Neutrophil (primary cell): ENCODE data around the gene NCKAP5L.

Experiments used
- H3K27ac ChIP-seq: fragments of 200-600 bp; sonication (generic); 2 replicates; pipeline ENCODE4 v1.5.1; 2016; ENCODE audit warnings: mild to moderate bottlenecking, moderate library complexity
- H3K27me3 ChIP-seq: fragments of 200-600 bp; sonication (generic); 2 replicates; pipeline ENCODE4 v1.6.0; 2016; ENCODE audit warnings: mild to moderate bottlenecking
- H3K36me3 ChIP-seq: fragments of 200-600 bp; sonication (generic); 2 replicates; pipeline ENCODE4 v1.5.1; 2017
- H3K4me1 ChIP-seq, 2 experiments: fragments of 200-600 bp in 1 of 2; sonication (generic) in 1 of 2; 1 replicate in 1 of 2; 2 replicates in 1 of 2; pipeline versions ENCODE4 v1.5.1 to v1.6.1; 2013 to 2016; ENCODE audit warnings: low read depth in 1 of 2, low read length in 1 of 2, mild to moderate bottlenecking in 1 of 2, moderate library complexity in 1 of 2; ENCODE audit not compliant: control insufficient read depth in 1 of 2, insufficient read depth in 1 of 2
- H3K4me3 ChIP-seq, 2 experiments: fragments of 200-600 bp in 1 of 2; sonication (generic) in 1 of 2; 1 replicate in 1 of 2; 2 replicates in 1 of 2; pipeline ENCODE4 v1.5.1; 2013 to 2016; ENCODE audit warnings: low read depth in 1 of 2, low read length in 1 of 2, mild to moderate bottlenecking in 1 of 2, moderate library complexity in 1 of 2
- H3K9me3 ChIP-seq: fragments of 200-600 bp; sonication (generic); 2 replicates; pipeline ENCODE4 v1.5.1; 2016
- TF ChIP-seq, protein P1 (sequence below): fragments of 200-600 bp; sonication (generic); IDR thresholded peaks from 2 replicates; pipeline ENCODE4 v1.5.1; 2016; ENCODE audit warnings: antibody characterized with exemption

NCKAP5L gene

DNA sequence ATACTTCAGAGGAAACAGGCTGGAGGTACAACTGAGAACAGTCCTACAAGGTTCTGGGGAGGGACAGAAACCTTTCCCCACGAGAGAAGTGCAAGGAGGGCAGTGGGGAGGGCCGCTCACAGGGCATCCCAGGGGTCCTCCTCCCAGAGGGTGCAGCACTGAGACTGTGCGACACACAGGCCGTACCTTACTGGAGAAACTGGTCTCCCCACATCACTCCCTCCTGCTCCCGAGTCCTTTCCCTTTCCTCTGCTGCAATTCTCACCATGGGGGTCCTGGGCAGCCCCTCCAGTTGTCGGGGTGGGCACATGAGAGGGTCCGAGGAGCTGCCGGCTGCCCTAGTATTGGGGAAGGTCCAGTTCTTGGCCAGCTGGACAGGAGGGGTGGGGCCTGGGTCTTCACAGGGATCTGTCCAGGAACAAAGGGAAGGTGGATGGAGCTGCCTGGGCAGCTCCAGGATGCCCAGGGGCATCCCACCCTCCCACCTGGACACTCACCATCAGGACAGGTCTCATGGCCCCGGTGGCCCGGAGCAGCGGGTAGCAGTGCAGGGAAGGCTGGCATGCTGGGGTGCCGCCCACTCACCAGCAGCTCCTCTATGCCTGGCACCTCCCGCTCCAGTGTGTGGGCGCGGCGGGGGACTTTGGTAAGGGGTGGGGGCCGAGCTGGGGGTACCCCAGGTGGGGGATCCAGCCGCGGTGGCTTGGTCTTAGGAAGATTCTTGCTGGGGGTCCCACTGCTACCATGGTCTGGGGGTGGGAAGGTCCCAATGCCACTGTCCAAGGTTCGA is 35.8 kb downstream of the NCKAP5L start:
- H3K4me3 ChIP-seq: no peak overlapping the region
- TF ChIP-seq, protein P1, sequence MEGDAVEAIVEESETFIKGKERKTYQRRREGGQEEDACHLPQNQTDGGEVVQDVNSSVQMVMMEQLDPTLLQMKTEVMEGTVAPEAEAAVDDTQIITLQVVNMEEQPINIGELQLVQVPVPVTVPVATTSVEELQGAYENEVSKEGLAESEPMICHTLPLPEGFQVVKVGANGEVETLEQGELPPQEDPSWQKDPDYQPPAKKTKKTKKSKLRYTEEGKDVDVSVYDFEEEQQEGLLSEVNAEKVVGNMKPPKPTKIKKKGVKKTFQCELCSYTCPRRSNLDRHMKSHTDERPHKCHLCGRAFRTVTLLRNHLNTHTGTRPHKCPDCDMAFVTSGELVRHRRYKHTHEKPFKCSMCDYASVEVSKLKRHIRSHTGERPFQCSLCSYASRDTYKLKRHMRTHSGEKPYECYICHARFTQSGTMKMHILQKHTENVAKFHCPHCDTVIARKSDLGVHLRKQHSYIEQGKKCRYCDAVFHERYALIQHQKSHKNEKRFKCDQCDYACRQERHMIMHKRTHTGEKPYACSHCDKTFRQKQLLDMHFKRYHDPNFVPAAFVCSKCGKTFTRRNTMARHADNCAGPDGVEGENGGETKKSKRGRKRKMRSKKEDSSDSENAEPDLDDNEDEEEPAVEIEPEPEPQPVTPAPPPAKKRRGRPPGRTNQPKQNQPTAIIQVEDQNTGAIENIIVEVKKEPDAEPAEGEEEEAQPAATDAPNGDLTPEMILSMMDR: no peak
- H3K9me3 ChIP-seq: no peaks in the 10 kb centered on the region
- no peaks in the 10 kb centered on the region for H3K27me3 ChIP-seq
- H3K36me3 ChIP-seq: peaks cover 42% of the 10 kb centered on the region
- H3K27ac ChIP-seq: no peak overlapping the region
- peaks cover 21 to 32% of the 10 kb centered on the region in 2 experiments for H3K4me1 ChIP-seq

- TF ChIP-seq, protein P1: no peak
- H3K27me3 ChIP-seq: no peaks in the 10 kb centered on the region
- H3K4me1 ChIP-seq: peaks cover 15 to 25% of the 10 kb centered on the region in 2 experiments
- no peaks in the 10 kb centered on the region for H3K9me3 ChIP-seq
- H3K27ac ChIP-seq: no peak overlapping the region
- H3K4me3 ChIP-seq: no peak overlapping the region
- peaks cover 42% of the 10 kb centered on the region for H3K36me3 ChIP-seq
Measured at GRCh38 chr12:49791700-49792099, 36.5 kb downstream of the NCKAP5L start.

DNA sequence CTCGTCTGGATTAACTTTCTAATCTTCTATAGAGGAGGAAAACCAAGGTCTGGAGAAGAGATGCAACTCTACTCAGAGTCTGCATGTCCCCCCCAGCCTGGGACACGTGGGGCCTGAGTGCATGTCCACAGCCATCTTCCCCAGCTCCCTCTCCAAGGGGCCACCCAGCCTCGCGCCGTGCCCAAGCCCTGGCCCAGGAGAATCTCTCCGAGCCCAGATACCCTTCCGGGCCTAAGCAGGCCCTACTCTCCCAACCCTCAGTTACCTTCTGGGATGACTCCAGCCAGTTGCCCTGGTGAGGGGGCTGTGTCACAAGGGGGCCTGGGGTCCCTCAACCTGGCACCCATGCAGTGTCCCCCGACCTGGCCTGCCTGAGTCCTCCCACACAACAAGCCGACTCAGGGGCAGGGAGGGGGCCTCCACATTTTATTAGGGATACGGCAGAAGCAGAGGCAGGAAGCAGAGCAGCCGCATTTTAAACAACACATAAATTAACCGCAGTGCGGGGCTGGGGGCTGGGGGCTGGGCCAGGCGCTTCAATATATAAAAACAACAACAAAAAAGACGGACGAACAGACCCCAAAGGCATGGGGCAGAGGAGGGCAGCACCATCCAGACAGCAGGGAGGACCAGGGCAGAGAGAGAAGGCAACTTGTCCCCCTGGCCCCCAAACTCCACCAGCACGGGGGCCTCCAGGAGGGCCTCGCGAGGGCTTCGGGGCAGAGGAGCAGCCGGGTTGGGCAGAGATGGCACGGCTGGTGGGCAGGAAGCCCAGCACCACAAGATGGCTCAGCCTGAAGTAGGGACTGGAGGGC is 37.3 kb downstream of the NCKAP5L start:
- Histone ChIP-seq H3K27me3 (peaks cover 4% of the 10 kb centered on the region), H3K36me3 (peaks cover 42% of the 10 kb centered on the region), H3K4me1 (peaks cover 7 to 17% of the 10 kb centered on the region in 2 experiments), H3K9me3 (no peaks in the 10 kb centered on the region), H3K27ac (no peak overlapping the region), H3K4me3 (no peak overlapping the region)
- TF ChIP-seq, protein P1: no peak

GRCh38 chr12:49789992-49790391 is 38.2 kb downstream of the NCKAP5L start:
- peaks cover 42% of the 10 kb centered on the region for H3K36me3 ChIP-seq
- TF ChIP-seq, protein P1: no peak
- peaks cover 11% of the 10 kb centered on the region for H3K27me3 ChIP-seq
- no peak overlapping the region for H3K4me3 ChIP-seq
- H3K4me1 ChIP-seq: peaks cover 7 to 17% of the 10 kb centered on the region in 2 experiments
- no peaks in the 10 kb centered on the region for H3K9me3 ChIP-seq
- H3K27ac ChIP-seq: no peak overlapping the region

GRCh38 chr12:49787672-49788071 is 40.5 kb downstream of the NCKAP5L start:
- Histone ChIP-seq H3K4me1 (peaks cover 7 to 17% of the 10 kb centered on the region in 2 experiments), H3K9me3 (no peaks in the 10 kb centered on the region), H3K27me3 (peaks cover 11% of the 10 kb centered on the region), H3K4me3 (no peak overlapping the region), H3K27ac (no peak overlapping the region), H3K36me3 (peaks cover 29% of the 10 kb centered on the region)
- TF ChIP-seq, protein P1: no peak
